GM12891 (cell line): Measurements from ENCODE around the gene PITPNM2.

ENCODE experiments used
- DNase-seq: peaks from one replicate; pipeline ENCODE4 v3.0.0; 2011; ENCODE audit warnings: low spot score; ENCODE audit not compliant: insufficient read length
- FAIRE-seq: peaks from 2 replicates; lab custom pipeline; 2011; peaks lifted over from hg19 to GRCh38; lab: Jason Lieb, UNC
- PAX5 ChIP-seq: IDR thresholded peaks from 2 replicates; pipeline ENCODE4 v1.6.1; 2011; ENCODE audit warnings: low read length, moderate library complexity, mild to moderate bottlenecking; ENCODE audit not compliant: insufficient read depth, severe bottlenecking
- POLR2A ChIP-seq: IDR thresholded peaks from 2 replicates; pipeline ENCODE4 v1.6.1; 2011; ENCODE audit warnings: low read depth, low read length, control low read depth
- POLR2AphosphoS5 ChIP-seq: IDR thresholded peaks from 2 replicates; pipeline ENCODE4 v1.6.1; 2011; ENCODE audit warnings: low read depth, low read length, control low read depth
- POU2F2 ChIP-seq: IDR thresholded peaks from 2 replicates; pipeline ENCODE4 v1.6.1; 2011; ENCODE audit warnings: low read depth, mild to moderate bottlenecking, control low read depth, low read length, moderate library complexity
- SPI1 ChIP-seq: IDR thresholded peaks from 2 replicates; pipeline ENCODE4 v1.6.1; 2011; ENCODE audit warnings: low read depth, low read length, control low read depth
- TAF1 ChIP-seq: IDR thresholded peaks from 2 replicates; pipeline ENCODE4 v1.6.1; 2011; ENCODE audit warnings: low read depth, low read length, control low read depth

PITPNM2 gene

DNA sequence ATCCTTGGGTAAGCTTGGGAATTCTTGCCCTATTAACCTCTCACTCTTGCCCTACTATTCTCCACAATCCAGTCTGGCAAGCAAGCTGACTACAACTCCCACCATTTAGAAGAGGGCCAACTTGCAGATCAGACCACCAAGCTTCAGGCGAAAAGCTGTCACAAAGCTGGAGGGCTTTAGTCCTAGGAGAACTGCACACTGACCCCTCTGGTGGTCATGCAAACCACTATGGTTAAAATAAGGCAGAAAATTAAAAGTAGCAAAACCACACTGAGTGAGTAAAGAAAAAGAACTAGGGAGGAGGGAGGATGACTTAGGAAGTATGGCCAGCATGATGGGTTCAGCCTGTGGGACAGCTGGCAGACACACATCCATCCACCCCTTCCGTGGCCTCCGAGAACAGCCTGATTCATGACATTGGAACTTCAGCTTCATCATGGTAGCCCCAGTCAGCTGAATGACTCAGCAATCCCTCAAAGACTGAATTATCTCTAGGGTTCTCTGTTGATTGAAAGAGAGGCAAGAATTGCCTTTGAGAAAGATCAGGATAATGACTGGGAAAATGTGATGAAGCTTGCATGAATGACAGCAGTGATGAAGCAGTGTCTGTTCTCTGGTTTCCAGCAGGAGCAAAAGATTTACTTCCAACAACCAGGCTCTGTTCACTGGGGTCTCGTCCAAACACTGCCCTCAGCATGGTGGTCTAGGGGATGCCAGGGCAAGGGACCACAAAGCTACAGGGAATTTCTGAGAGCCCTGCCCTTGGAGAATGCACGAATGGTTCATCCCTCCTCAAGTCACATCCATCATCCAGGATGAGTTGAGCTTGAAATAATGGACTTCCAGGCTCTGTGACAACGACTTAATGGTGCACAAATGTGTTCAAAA, 24.4 kb downstream of the PITPNM2 start:
- DNase-seq = no peak
- TF ChIP-seq TAF1 = no peak
- FAIRE-seq = no peak

DNA sequence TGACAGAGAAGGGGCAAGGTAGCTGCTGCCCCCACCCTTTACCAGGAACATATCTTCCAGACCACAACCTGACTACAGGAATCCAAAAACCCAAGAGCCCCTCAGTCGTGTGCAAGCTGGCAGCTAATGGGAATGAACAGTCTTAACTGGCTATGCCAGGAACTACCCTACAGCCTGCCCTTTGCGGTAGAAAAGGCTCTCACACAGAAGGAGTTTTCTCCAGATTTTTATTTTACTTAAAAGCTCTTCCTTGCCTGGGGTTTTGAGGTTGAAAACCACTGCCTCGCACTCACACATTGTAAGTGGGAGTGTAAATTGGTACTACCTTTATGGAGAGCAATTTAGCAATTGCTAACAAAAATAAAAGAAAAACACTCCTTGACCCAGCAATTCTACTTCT, 28.3 kb downstream of the PITPNM2 start:
- FAIRE-seq = no peak
- DNase-seq = no peak
- no peak for TF ChIP-seq POLR2AphosphoS5
- no peak for TF ChIP-seq TAF1
- no peak for TF ChIP-seq POLR2A
- no peak for TF ChIP-seq PAX5
- no peak for TF ChIP-seq SPI1
- no peak for TF ChIP-seq POU2F2

DNA sequence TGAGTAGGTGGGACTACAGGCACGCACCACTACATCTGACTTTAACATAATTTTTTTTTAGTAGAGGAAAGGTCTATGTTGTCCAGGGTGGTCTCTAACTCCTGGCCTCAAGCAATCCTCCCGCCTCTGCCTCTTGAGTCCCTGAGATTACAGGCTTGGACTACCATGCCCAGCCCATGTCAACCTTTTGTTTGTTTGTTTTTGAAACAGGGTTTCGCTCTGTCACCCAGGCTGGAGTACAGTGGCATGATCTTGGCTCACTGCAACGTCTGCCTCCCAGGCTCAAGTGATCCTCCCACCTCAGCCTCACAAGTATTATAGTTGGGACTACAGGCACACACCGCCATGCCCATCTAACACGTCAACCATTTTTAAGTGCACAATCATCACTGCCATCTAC, 29.2 kb downstream of the PITPNM2 start:
- TF ChIP-seq POU2F2 (no peak), SPI1 (no peak), PAX5 (no peak), POLR2AphosphoS5 (no peak), TAF1 (no peak), POLR2A (no peak)
- DNase-seq (no peak), FAIRE-seq (no peak)

DNA sequence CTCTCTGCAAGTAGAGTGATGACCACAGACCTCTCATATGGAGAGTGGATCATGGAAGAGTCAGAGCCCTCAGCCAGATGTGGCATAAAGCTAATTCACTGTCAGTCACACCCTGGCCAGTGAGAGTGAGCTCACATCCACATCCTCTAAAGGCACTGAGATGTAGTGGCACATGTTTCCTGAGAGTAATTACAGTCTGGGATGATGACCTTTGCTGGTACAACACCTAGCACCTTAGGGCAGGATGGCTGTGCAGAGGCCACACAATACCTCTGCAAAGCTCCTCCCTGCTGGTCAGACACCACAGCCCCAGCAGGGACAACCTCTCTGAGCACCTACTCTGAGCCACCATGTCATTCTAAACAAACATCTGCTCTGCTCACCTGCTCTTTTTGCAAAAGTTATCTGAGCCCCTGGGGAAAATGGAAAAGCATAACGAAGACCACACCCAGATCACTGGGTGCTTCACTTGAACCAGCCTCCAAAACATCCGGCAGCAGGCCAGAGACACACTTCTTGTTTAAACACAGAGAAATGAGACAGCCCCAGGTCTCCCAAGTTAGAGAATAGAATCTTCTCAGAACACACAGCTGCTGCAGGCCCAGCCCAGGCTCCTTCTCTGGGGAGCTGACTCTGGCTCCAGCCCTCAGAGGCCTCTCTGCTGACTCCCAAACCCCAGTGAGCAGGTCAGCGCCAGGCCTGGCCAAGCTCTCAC, 30.3 kb downstream of the PITPNM2 start:
- TF ChIP-seq POLR2A (no peak), PAX5 (no peak), POU2F2 (no peak), TAF1 (no peak), SPI1 (no peak), POLR2AphosphoS5 (no peak)
- no peak for FAIRE-seq
- DNase-seq = no peak

DNA sequence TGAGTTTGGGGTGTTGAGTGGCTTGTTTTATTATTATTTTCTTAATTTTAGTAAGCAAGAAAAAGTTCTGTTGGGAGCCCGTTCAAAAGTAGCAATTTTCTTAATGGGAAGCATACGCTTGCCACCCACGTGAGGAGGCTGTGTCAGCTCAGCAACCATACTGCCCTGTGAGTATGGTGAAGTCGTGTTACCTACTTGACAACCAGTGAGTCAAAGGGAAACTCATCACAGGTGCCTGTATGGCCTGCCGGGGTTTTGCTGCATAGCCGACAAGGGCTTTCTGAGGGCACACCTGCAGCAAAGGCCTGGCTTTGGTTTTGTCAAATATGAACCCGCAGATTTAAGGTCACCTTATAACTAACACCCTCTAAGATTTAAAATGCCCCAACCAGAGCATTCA, 31.1 kb downstream of the PITPNM2 start:
- peak; percentile 98 for FAIRE-seq
- no peak for TF ChIP-seq PAX5
- no peak for TF ChIP-seq POU2F2
- DNase-seq = peak; percentile 69

DNA sequence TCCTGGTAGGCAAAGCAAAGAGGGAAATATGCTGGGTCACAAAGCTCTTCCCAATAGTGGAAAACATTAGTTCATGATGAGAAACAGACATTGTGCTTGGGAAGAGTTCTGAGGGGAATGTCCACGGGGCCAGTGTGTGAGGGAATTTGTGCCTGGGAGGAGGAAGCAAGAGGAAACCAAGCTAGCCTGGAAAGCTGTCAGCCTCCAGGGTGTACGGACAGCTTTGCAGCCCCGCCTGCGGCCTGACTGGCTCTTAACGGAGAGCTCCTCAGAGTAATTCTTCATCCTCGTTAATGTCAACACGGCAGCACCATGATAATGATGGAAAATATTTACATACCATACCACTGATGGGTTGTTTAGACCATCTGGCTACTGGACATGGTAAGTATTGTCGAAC, 32.4 kb downstream of the PITPNM2 start:
- FAIRE-seq (peak; percentile 80), DNase-seq (no peak)
- TF ChIP-seq PAX5 (no peak), POU2F2 (no peak), POLR2AphosphoS5 (no peak), TAF1 (no peak), POLR2A (no peak), SPI1 (no peak)

DNA sequence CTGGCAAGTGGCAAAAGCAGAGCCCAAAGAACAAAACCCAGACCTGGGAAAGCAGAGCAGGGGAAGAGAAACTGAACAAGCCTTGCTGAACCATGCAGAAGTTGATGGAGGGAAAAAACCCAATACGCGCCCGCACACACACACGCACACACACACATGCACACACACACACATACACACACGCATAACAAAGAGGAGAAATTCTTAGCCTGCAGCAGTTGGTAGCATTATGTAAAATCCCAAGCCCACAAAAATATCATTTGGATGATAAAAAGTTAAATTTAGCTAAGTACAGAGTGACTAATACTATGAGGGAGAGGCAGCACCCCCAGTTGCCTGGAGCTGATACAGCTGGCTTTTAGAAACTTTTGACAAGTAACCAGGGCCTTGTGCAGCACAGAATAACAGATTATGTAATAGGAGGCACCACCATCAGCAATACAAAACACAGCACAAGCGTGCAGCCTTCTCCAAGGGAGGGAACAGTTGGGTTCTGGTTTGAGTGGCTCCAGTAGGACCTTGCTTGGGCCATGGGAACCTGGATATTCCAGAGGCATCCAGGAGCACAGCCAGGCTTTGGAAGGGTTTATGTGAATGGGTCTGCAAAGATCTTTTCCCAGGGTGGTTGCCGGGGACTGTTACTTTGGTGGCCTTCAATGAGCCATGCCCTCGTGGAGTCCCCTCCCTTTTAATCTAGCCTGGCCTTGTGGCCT, 35.3 kb downstream of the PITPNM2 start:
- DNase-seq (no peak), FAIRE-seq (peak; percentile 93)
- TF ChIP-seq PAX5 = no peak
- TF ChIP-seq POLR2A = no peak
- TF ChIP-seq SPI1 = peak; percentile 72
- TF ChIP-seq POU2F2 = no peak
- TF ChIP-seq TAF1 = no peak
- no peak for TF ChIP-seq POLR2AphosphoS5

DNA sequence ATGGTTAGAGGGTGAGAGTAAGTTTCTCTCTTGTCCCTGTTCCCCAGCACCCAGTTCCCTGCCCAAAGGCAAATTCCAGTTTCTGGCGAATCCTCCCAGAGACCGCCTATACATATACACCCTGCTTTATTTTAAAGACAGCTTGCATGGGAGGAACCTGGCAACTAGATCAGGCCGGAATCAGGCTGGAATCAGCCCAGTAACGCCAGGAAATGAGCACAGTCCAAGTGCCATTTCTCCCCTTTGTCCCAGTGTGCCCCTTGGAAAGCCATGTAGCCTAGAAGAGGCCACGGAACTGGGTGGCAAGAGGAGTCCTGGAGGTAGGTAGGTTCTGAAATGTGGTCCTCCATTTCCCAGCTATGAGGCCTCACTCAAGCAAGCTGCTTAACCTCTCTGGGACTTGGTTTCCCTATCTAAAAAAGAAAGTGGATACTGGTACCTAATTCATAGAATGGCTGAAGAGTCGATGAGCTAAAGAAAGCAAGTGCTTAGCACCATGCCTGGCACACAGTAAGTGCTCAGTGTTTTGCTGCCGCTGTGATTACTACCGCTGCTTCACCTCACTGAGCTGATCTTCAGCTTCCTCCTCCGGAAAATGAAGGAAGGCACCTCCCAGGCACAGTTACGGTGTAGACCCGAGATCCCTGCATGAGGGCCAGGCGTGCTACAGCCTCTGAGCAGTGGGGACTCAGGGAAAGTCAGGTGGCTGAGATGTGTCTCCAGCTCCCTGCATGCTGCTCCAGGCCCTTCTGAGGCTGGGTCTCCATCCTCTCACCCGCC, 36.4 kb downstream of the PITPNM2 start:
- no peak for DNase-seq
- FAIRE-seq = peak; percentile 88
- TF ChIP-seq PAX5 (no peak), POLR2AphosphoS5 (no peak), TAF1 (no peak), POLR2A (no peak), POU2F2 (no peak), SPI1 (no peak)

DNA sequence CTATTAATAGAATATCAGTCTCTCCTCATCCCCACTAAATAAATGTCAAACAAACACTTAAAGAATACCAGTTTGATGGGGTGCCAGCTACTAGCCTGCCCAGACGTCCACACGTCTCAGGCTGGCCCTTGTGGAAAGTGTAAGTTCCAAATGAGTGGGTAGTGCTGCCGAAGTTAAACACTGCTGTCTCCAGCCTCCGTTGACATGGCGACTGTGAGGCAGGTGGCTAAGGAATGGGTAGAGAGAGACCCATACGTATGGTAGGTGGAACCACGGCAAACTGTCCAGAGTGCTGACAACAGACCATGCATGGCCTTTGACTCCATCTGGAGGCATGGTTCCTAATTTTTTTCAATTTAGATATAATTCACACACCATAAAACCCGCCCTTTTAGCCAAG, 37.9 kb downstream of the PITPNM2 start:
- TF ChIP-seq POU2F2 = no peak
- TF ChIP-seq POLR2AphosphoS5 = no peak
- TF ChIP-seq SPI1 = no peak
- TF ChIP-seq PAX5 = no peak
- no peak for TF ChIP-seq POLR2A
- no peak for TF ChIP-seq TAF1
- FAIRE-seq (no peak), DNase-seq (no peak)
